CD4-positive, CD25-positive, alpha-beta regulatory T cell (primary cell): Measurements from ENCODE around the gene MRPS21. TPM values are rescaled to one million over a fixed set of nuclear protein-coding genes. Genes with fewer than 3 reads are reported as not detected.

Experiments used
- ATAC-seq, 2 donors: fragments of 150-1000 bp; cut with Tn5 transposase; one replicate each; pipeline ENCODE4 v1.10.0; 2021; ENCODE audit warnings: low read depth in 2 of 2, moderate number of reproducible peaks in 2 of 2, moderate library complexity in 1 of 2
- DNase-seq, 3 donors: peaks; one replicate each; pipeline versions ENCODE4 v3.0.0 to v3.0.0-alpha.2; 2012 to 2022; ENCODE audit warnings: mixed read lengths in 1 of 3
- H3K27ac ChIP-seq: one replicate; pipeline ENCODE4 v1.7.0; 2013; ENCODE audit warnings: mild to moderate bottlenecking, low read length; ENCODE audit not compliant: insufficient read depth, poor library complexity, severe bottlenecking
- H3K27me3 ChIP-seq: one replicate; pipeline ENCODE4 v1.7.0; 2013; ENCODE audit warnings: low read length; ENCODE audit not compliant: control insufficient read depth, insufficient read depth
- H3K36me3 ChIP-seq: one replicate; pipeline ENCODE4 v1.7.0; 2013; ENCODE audit warnings: mild to moderate bottlenecking, low read length, moderate library complexity; ENCODE audit not compliant: control insufficient read depth, insufficient read depth
- H3K4me1 ChIP-seq: 2 replicates; pipeline ENCODE4 v1.7.0; 2013; ENCODE audit warnings: mild to moderate bottlenecking, low read length; ENCODE audit not compliant: insufficient read depth, control insufficient read depth, poor library complexity, severe bottlenecking
- H3K4me3 ChIP-seq: one replicate; pipeline ENCODE4 v1.7.0; 2013; ENCODE audit warnings: low read depth, mild to moderate bottlenecking, low read length, moderate library complexity
- H3K9me3 ChIP-seq, 2 experiments: 1 replicate in 1 of 2; 2 replicates in 1 of 2; pipeline ENCODE4 v1.7.0; 2013; ENCODE audit warnings: low read length in 2 of 2, mild to moderate bottlenecking in 1 of 2, moderate library complexity in 1 of 2; ENCODE audit not compliant: control insufficient read depth in 2 of 2
- H3K27ac Mint-ChIP-seq, 3 donors: one replicate each; pipeline ENCODE4 v1.8.0; 2020 to 2022; ENCODE audit warnings: mild to moderate bottlenecking in 3 of 3, mixed read lengths in 3 of 3, moderate library complexity in 2 of 3
- H3K27me3 Mint-ChIP-seq: one replicate; pipeline ENCODE4 v1.8.0; 2022; ENCODE audit warnings: mild to moderate bottlenecking, mixed read lengths
- H3K36me3 Mint-ChIP-seq: one replicate; pipeline ENCODE4 v1.8.0; 2020; ENCODE audit warnings: mixed read lengths
- H3K4me1 Mint-ChIP-seq, 4 donors: one replicate each; pipeline ENCODE4 v1.8.0; 2020 to 2022; ENCODE audit warnings: mixed read lengths in 4 of 4, mild to moderate bottlenecking in 1 of 4
- H3K4me3 Mint-ChIP-seq, 4 donors: one replicate each; pipeline ENCODE4 v1.8.0; 2020 to 2022; ENCODE audit warnings: mild to moderate bottlenecking in 4 of 4, mixed read lengths in 4 of 4, moderate library complexity in 3 of 4
- H3K9me3 Mint-ChIP-seq, 7 donors: one replicate each; pipeline ENCODE4 v1.8.0; 2020 to 2022; ENCODE audit warnings: mixed read lengths in 7 of 7, mild to moderate bottlenecking in 3 of 7, moderate library complexity in 2 of 7
- polyA plus RNA-seq, 4 donors: library from polyadenylated mRNA; unstranded; fragments of 300-500 nt; fragmentation: Illumina TruSeq; gene quantifications; one replicate each; pipeline ENCODE4 v1.2.3, GENCODE V29; 2021
- total RNA-seq: library from RNA; stranded (reverse); gene quantifications from one replicate; pipeline ENCODE4 v1.2.3, GENCODE V29; 2022

Gene MRPS21
- total and polyA plus RNA-seq, 5 donors from 2014 or later = 45.3 to 89.4 (median 84.5) TPM

DNA sequence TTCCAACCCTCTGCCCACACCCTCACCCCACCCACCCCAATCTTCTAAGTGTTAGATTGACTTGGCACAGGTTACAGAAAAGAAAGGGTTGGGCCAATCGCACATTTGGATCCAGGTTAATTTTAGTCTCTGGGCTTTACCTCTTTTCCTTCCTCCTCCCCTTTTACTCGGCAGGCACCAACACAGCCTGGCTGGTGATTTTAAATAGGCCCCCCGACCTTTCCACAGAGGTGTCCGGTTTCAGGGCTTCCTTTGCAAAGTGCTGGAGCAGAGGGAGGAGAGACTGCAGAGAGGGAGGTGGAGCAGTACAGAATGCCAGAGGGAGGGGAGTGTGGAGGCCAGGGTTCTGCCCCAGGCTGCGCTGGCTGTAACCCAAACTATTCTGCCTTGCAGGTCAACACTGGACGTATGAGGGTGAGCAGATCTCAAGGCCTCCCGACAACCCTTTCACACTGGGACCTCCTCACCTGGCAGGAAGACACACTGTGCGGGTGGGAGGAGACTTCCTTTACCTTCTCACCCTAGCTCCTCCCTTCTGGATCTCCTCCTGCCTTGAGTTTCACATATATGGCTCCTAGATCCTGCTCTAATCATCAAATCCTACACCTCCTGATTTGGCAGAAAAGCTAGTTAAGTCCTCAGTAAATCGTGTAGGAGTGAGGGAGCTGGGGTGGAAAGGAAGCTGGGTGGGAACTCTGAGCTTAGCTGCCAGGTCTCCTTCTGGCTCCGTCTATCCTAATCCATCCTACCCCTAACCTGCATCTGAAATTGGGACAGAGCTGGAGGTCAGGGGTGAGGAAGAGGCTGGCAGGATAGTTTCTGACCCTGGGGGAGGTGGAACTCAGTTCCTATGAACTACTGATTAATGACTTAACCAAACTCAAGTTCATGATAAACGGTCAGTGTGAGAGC is 33.6 kb upstream of the MRPS21 start:
- peaks cover 12% of the 10 kb centered on the region for H3K4me1 ChIP-seq
- Mint-ChIP-seq H3K4me1 (peaks cover 5 to 18% (median 14%) of the 10 kb centered on the region in 4 donors), H3K9me3 (no peaks in the 10 kb centered on the region), H3K36me3 (peaks cover 5% of the 10 kb centered on the region), H3K4me3 (no peak overlapping the region), H3K27ac (no peak overlapping the region), H3K27me3 (peaks cover 55% of the 10 kb centered on the region)
- no peak for ATAC-seq
- no peaks in the 10 kb centered on the region for H3K9me3 ChIP-seq
- H3K36me3 ChIP-seq = peaks cover 9% of the 10 kb centered on the region
- H3K27me3 ChIP-seq = peaks cover 27% of the 10 kb centered on the region
- no peak overlapping the region for H3K4me3 ChIP-seq
- no peak overlapping the region for H3K27ac ChIP-seq
- DNase-seq = no peak

DNA sequence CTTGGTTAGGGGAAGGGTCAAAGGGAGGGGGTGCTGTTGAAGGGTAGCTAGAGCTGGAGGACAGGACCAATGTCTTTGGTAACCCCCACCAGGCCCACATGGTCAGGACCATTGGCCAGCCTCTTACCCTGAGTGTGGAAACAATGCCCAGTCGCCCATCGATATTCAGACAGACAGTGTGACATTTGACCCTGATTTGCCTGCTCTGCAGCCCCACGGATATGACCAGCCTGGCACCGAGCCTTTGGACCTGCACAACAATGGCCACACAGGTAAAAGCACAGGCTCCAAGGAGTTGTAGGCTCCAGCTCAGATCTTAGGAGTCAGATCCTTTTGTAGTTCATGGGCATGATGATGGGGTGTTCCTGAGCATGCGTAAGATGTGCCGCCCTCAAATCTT is 32.3 kb upstream of the MRPS21 start:
- peaks cover 3% of the 10 kb centered on the region for H3K4me1 ChIP-seq
- H3K4me3 Mint-ChIP-seq = no peak overlapping the region
- H3K4me3 ChIP-seq = no peak overlapping the region
- no peak overlapping the region for H3K27ac ChIP-seq
- peaks cover 42% of the 10 kb centered on the region for H3K27me3 Mint-ChIP-seq
- peaks cover 11% of the 10 kb centered on the region for H3K36me3 Mint-ChIP-seq
- H3K4me1 Mint-ChIP-seq = peaks cover 0 to 6% (median 3%) of the 10 kb centered on the region in 4 donors
- H3K27me3 ChIP-seq = peaks cover 22% of the 10 kb centered on the region
- H3K9me3 ChIP-seq = no peaks in the 10 kb centered on the region
- no peak for DNase-seq
- H3K36me3 ChIP-seq = peaks cover 22% of the 10 kb centered on the region
- H3K9me3 Mint-ChIP-seq = no peaks in the 10 kb centered on the region
- no peak for ATAC-seq
- no peak overlapping the region for H3K27ac Mint-ChIP-seq

- H3K4me3 Mint-ChIP-seq = no peak overlapping the region
- no peak overlapping the region for H3K4me3 ChIP-seq
- no peaks in the 10 kb centered on the region for H3K9me3 Mint-ChIP-seq
- H3K4me1 Mint-ChIP-seq = peaks cover 0 to 11% (median 8%) of the 10 kb centered on the region in 4 donors
- peaks cover 31% of the 10 kb centered on the region for H3K36me3 ChIP-seq
- H3K27me3 ChIP-seq = peaks cover 13% of the 10 kb centered on the region
- ATAC-seq (no peak), DNase-seq (no peak)
- no peak overlapping the region for H3K27ac ChIP-seq
- H3K9me3 ChIP-seq = no peaks in the 10 kb centered on the region
- peaks cover 29% of the 10 kb centered on the region for H3K27me3 Mint-ChIP-seq
- peaks cover 10% of the 10 kb centered on the region for H3K4me1 ChIP-seq
- peaks cover 19% of the 10 kb centered on the region for H3K36me3 Mint-ChIP-seq
- peak overlapping the region in 1 of 3 donors; percentile 73 for H3K27ac Mint-ChIP-seq
Measured at GRCh38 chr1:150262388-150263320, 31.0 kb upstream of the MRPS21 start.

DNA sequence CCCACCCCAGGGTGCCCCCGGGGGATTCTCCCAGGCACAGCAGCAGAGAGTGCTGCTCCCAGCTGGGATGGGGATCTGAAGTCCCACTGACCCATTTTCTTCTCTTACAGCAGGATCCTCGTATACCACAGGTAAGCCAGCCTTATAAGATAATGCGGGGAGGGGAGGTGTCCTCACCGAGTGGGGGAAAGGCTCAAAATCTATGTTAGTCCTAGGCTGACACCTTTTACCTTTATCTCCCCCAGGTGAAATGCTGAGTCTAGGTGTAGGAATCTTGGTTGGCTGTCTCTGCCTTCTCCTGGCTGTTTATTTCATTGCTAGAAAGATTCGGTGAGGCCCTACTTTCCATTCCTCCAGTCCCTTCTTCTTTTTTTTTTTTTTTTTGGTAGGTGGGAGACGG is 30.1 kb upstream of the MRPS21 start:
- Mint-ChIP-seq H3K4me1 (peaks cover 0 to 20% (median 14%) of the 10 kb centered on the region in 4 donors), H3K27ac (peak overlapping the region in 1 of 3 donors; percentile 60), H3K4me3 (no peak overlapping the region), H3K27me3 (peaks cover 20% of the 10 kb centered on the region), H3K36me3 (peaks cover 19% of the 10 kb centered on the region), H3K9me3 (no peaks in the 10 kb centered on the region)
- Histone ChIP-seq H3K4me3 (no peak overlapping the region), H3K9me3 (no peaks in the 10 kb centered on the region), H3K4me1 (peaks cover 16% of the 10 kb centered on the region), H3K27me3 (peaks cover 5% of the 10 kb centered on the region), H3K27ac (no peak overlapping the region), H3K36me3 (peaks cover 31% of the 10 kb centered on the region)
- DNase-seq = no peak
- ATAC-seq = no peak

GRCh38 chr1:150267896-150268295 is 25.8 kb upstream of the MRPS21 start:
- peaks cover 4% of the 10 kb centered on the region for H3K27me3 Mint-ChIP-seq
- peaks cover 31% of the 10 kb centered on the region for H3K36me3 ChIP-seq
- H3K4me1 ChIP-seq = peaks cover 26% of the 10 kb centered on the region
- peaks cover 0 to 2% (median 0%) of the 10 kb centered on the region in 7 donors for H3K9me3 Mint-ChIP-seq
- ATAC-seq = no peak
- no peaks in the 10 kb centered on the region for H3K27me3 ChIP-seq
- H3K9me3 ChIP-seq = no peaks in the 10 kb centered on the region
- H3K27ac ChIP-seq = peak overlapping the region; percentile 93
- H3K36me3 Mint-ChIP-seq = peaks cover 19% of the 10 kb centered on the region
- peak overlapping the region; percentile 93 to 99 (median 96) for H3K4me3 Mint-ChIP-seq
- DNase-seq = no peak
- peak overlapping the region; percentile 91 for H3K4me3 ChIP-seq
- peak overlapping the region; percentile 96 to 99 (median 98) for H3K27ac Mint-ChIP-seq
- H3K4me1 Mint-ChIP-seq = peaks cover 6 to 34% (median 24%) of the 10 kb centered on the region in 4 donors

DNA sequence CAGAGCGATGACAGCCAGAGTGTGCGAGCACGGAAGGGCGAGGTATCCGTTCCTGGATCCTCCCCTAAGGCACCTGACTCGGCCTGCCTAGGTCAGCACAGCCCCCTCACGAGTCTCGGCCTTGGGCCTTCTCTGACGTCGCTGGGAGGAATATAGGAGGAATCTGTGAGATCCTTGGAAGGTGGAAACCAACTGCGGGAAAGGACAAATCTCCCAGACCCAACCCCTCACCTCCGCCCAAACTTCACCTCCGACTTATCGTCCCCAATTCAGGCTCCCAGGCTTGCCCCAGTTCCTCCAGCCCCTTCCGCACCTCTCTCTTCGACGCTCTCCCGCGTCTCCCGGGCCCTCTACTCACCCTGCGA is 25.3 kb upstream of the MRPS21 start:
- Mint-ChIP-seq H3K4me1 (peaks cover 6 to 34% (median 24%) of the 10 kb centered on the region in 4 donors), H3K36me3 (peaks cover 19% of the 10 kb centered on the region), H3K4me3 (peak overlapping the region; percentile 93 to 99 (median 96)), H3K27me3 (peaks cover 4% of the 10 kb centered on the region), H3K9me3 (peaks cover 0 to 2% (median 0%) of the 10 kb centered on the region in 7 donors), H3K27ac (peak overlapping the region; percentile 96 to 99 (median 98))
- peaks cover 31% of the 10 kb centered on the region for H3K36me3 ChIP-seq
- no peaks in the 10 kb centered on the region for H3K27me3 ChIP-seq
- ATAC-seq = peak; percentile 47 to 57
- H3K4me1 ChIP-seq = peaks cover 26% of the 10 kb centered on the region
- H3K4me3 ChIP-seq = peak overlapping the region; percentile 91
- DNase-seq = peak; percentile 32 to 81 (median 54)
- H3K9me3 ChIP-seq = no peaks in the 10 kb centered on the region
- H3K27ac ChIP-seq = peak overlapping the region; percentile 93

- peak within 1 kb of the TSS; percentile 93 to 99 (median 96) for H3K4me3 Mint-ChIP-seq
- peak within 1 kb of the TSS; percentile 96 to 99 (median 98) for H3K27ac Mint-ChIP-seq
- H3K9me3 ChIP-seq = no peaks in the 10 kb centered on the region
- peaks cover 23% of the 10 kb centered on the region for H3K36me3 Mint-ChIP-seq
- DNase-seq (peak; percentile 86 to 97 (median 90)), ATAC-seq (peak; percentile 96)
- peaks cover 6 to 34% (median 24%) of the 10 kb centered on the region in 4 donors for H3K4me1 Mint-ChIP-seq
- peaks cover 4% of the 10 kb centered on the region for H3K27me3 Mint-ChIP-seq
- peak within 1 kb of the TSS; percentile 93 for H3K27ac ChIP-seq
- H3K27me3 ChIP-seq = no peaks in the 10 kb centered on the region
- H3K36me3 ChIP-seq = peaks cover 31% of the 10 kb centered on the region
- H3K4me3 ChIP-seq = peak within 1 kb of the TSS; percentile 91
- peaks cover 0 to 2% (median 0%) of the 10 kb centered on the region in 7 donors for H3K9me3 Mint-ChIP-seq
- peaks cover 26% of the 10 kb centered on the region for H3K4me1 ChIP-seq
Measured at GRCh38 chr1:150268705-150269403, 24.8 kb upstream of the MRPS21 start, which contains the start of gene APH1A. TSS of gene APH1A (minus strand) at chr1:150269016. CDS start at chr1:150268810, 206 bp downstream.
